ENCODE data around the gene TANGO6.

Gene TANGO6

GRCh38 chr16:68915589-68915988, 72.3 kb downstream of the TANGO6 start:
- no peak for DNase-seq

DNA sequence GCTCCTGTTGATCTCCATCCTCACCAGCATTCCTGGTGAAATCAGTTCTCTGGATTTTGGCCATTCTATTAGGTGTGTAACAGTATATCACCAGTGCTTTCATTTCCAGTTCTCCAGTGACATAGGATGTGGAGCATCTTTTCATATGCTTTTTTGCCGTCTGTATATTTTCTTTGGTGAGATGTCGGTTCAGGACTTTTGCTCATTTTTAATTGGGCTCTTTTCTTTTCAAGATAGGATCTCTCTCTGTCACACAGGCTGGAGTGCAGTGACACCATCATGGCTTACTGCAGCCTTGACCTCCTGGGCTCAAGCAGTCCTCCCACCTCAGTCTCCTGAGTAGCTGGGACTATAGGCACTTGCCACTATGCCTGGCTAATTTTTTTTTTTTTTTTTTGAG, 74.2 kb downstream of the TANGO6 start:
- DNase-seq, result no peak

- DNase-seq, result no peak
These were observed 77.0 kb downstream of the TANGO6 start for GRCh38 chr16:68920349-68920748.

GRCh38 chr16:68921637-68922036, 78.3 kb downstream of the TANGO6 start:
- no peak for DNase-seq

GRCh38 chr16:68923116-68923515, 79.8 kb downstream of the TANGO6 start:
- no peak for DNase-seq

GRCh38 chr16:68927018-68927417, 83.7 kb downstream of the TANGO6 start:
- no peak for DNase-seq

- DNase-seq, result no peak
These were observed 87.9 kb downstream of the TANGO6 start for GRCh38 chr16:68931196-68931595.

- DNase-seq, result no peak
These were observed 91.1 kb downstream of the TANGO6 start for GRCh38 chr16:68934402-68934801.

- DNase-seq, result no peak
These were observed 91.7 kb downstream of the TANGO6 start for GRCh38 chr16:68935008-68935407.

DNA sequence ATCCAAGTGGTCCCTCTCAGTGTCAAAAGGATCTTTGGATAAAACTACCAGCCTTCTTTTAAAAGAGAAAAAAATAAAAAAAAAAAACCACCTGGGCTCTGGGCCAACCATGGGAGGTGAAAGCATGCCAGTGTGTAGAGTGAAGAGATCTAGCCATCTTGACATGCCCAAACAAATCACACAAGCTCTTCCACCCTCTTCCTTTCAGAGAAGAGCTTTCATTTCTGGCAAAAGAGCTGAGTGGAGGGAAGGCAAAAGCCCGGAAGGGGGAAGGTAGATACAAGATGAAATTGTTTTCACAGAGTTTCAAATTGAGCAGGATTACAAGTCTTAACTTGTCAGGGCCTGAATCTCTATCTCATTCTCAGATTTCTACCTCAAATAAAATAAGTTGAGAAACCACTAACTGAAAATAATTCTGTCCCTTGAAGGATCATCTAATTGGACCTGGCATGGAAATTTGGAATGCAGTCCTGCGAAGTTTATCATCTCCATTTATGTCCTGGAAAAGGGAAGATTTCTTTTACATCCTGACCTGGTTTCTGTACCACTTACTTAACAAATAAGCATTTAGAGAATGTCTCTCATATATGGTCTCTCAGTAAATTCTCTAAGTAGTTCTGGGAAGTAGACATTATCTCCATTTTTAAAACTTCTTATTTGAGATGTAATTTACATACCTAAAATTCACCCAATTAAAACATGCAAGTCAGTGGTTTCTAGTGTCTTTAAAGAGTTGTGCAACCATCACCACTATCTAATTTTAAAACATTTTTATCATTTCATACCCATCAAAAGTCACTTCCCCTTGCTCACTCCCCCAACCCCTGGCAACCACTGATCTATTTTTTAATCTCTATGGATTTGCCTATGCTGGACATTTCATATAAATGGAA, 93.7 kb downstream of the TANGO6 start:
- DNase-seq, result no peak

GRCh38 chr16:68939692-68940320, 96.5 kb downstream of the TANGO6 start:
- no peak for DNase-seq

DNA sequence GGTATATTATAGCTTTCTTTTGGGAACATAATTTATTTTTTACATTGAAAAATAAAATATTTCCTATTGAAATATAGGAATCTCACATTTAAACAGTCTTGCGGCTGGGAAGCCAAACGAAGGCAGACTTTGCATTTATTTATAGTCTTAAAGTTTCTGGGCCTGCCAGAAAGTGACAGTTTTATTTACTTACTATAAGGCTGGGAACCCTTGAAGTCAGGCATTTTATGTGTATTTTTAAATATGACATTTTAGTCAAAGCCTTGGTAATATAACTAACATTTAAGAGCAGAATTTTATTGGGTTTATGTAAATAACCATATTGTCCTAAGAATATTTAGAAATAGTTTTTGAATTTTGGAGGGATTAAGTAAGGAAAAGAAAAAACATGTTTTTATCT, 97.5 kb downstream of the TANGO6 start:
- no peak for DNase-seq

- no peak for DNase-seq
These were observed 100.6 kb downstream of the TANGO6 start for GRCh38 chr16:68943961-68944360.

DNA sequence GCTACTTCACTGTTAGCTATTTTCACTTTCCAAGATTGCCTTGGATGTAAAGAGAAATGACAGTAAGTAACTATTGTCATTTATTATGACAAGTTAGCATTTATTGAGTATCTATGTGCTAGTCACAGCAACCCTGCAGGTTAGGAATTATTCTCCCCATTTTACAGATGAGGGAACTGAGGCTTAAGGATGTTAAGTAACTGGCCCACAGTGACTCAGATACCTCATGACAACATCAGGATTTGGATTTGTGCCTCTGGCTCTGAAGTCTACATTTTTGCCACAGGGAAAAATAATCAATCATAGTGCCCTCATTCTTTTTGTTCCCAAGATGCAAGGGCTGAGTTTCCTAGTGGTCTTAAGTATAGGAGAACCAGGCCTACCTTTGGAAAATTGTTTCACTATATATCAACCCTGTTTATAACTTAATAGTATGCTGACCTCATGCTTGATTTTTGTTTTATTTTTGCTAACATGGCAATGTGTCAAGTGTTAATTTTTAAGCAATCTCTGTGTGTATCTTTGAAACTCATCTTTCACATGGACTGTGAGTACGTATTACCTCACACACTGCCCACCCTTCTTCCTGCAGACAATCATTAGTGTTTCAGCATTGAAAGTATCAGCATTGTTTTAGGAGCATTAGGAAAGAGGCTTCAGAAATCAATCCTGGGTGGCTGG, 105.0 kb downstream of the TANGO6 start:
- no peak for DNase-seq

DNA sequence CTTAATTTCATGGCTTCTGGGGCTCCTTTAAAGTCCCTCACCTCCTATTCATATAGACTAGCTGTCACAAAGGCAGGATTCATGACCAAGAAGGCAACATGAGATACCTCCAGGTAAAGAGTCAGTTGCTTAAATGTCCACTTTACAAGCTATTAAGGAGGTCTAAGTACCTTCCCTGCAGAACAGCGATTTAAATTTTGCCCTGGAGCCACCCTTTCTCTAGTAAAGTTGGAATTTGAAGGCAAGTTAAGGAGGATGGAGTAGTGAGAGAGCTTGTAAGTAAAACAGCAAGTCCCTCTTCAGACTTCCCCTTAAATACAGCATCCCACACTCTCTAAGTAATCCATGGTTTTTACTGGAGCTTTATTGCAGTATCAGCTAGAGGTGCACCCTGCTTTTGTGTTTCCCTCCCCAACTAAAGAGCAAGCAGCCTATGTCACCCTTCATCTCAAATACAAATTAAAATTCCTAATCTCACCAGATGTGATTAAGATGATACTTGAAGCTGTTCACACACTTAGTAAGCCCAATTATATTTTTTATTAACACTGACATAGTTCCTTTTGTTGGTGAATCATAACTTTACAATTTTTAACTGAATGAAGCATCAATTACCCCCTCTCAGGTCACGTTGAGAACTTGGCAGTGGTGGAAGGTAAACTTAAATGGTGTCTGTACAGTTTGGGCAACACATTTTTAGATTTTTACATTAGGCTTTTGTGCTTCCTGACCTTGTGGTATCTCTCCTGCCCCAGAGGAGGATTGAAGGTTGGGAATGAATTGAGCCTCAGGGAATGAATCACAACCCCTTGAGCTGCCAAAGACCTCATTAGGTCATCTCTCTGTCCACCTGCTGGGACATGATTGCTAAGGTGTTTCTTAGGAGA, 108.9 kb downstream of the TANGO6 start:
- no peak for DNase-seq

DNA sequence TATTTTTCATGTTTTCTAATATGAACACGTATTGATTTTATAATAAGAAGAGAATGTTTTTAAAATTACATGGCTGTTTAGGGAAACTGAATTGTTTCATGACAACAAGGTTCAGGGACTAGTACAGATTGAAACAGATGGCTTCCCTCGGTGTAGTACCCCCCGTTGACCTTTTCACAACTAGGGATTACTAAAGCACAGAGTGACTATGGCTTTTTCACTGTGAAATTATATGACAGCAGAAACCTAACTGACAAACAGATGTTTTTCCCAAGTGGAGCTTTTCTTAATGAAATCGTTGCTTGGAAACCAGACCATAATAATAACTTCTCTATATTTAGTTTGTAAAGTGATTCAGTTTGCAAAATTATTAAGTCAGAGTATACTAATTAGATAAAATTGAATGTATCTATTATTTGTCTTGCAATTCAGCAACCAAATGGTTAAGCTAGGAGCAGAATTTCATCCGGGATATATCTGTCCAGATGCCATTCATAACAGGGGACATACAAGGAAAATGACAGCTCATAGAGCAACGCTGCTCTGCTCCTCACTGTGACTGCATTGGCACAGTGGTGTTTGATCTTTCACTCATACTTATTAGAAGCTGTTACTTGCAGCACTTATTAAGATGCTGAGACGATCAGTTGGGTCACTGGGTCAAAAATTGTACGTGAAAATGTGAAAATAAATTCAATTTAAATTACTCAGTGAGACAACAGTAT, 111.7 kb downstream of the TANGO6 start:
- DNase-seq, result no peak

- no peak for DNase-seq
These were observed 117.6 kb downstream of the TANGO6 start for GRCh38 chr16:68960910-68961309.

GRCh38 chr16:68961778-68962402, 118.6 kb downstream of the TANGO6 start:
- no peak for DNase-seq

- no peak for DNase-seq
These were observed 126.0 kb downstream of the TANGO6 start for GRCh38 chr16:68969338-68969737.

DNA sequence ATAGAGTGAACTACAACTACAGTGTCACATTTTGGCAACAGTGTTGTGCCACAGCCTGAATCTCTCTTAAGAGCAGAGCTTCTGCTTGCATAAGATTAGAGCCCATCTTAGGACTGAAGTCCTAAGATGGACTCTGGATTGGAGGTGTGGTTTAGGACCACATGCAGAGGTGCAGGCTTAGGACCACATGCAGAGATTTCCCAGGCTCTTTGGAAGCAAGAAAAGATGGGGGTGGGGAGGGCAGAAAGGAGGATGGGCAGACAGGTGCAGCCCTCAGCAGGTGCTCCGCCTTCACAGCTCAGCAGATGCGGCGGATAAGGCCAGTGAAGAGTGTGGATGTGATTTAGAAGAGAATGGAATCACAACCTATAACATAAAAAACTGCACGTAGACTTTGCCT, 128.7 kb downstream of the TANGO6 start:
- no peak for DNase-seq

GRCh38 chr16:68972720-68973119, 129.4 kb downstream of the TANGO6 start:
- DNase-seq, result no peak
